Measurements from ENCODE around the gene BTK. TPM values are rescaled to one million over a fixed set of nuclear protein-coding genes. Genes with fewer than 3 reads are reported as not detected.

The BTK gene
- total RNA-seq, 1 experiment from 2014 or later, result not detected

GRCh38 chrX:101370888-101371504 lies 15.0 kb downstream of the BTK start:
- Histone ChIP-seq H3K79me2 (ENCODE audit: low read length) (no peaks in the 10 kb centered on the region), H3K27me3 (ENCODE audit: low read length) (peaks cover 5% of the 10 kb centered on the region; the same call in 1 of the 2 replicates), H3K9me2 (replicated peaks; ENCODE audit: low read length) (no peaks in the 10 kb centered on the region), H3F3A (ENCODE audit: low read length, unreplicated experiment) (no peaks in the 10 kb centered on the region), H3K9ac (ENCODE audit: low read length) (no peak overlapping the region), H2AFZ (ENCODE audit: low read length) (no peak overlapping the region), H3K4me3 (ENCODE audit: low read length) (no peak overlapping the region), H3K9me3 (ENCODE audit: low read length) (no peaks in the 10 kb centered on the region), H3K36me3 (ENCODE audit: low read depth, low read length) (no peaks in the 10 kb centered on the region), H3K4me1 (ENCODE audit: insufficient read depth, low read length) (no peaks in the 10 kb centered on the region), H4K20me1 (ENCODE audit: low read length) (no peaks in the 10 kb centered on the region), H3K4me2 (ENCODE audit: low read length) (no peak overlapping the region), H3K27ac (ENCODE audit: low read length) (no peak overlapping the region)
- ChIA-PET POLR2A (ENCODE audit: unreplicated experiment) (no interaction called here), CTCF (no interaction called here)
- intact Hi-C loops (cut with micrococcal nuclease), result no loop called here
- ATAC-seq (no peak), DNase-seq (no peak)
- TF ChIP-seq CTCF (conservative IDR thresholded peaks at IDR 0.05; ENCODE audit: low read depth, low read length) (no peak), EZH2 (IDR thresholded peaks at IDR 0.05; ENCODE audit: low read length, unreplicated experiment) (no peak), EZH2phosphoT487 (IDR thresholded peaks at IDR 0.05; ENCODE audit: borderline replicate concordance, low read length) (no peak)
- BruUV-seq (replicated peaks), result no TSS peak

- Histone ChIP-seq H3K36me3 (ENCODE audit: low read depth, low read length) (no peaks in the 10 kb centered on the region), H3K4me3 (ENCODE audit: low read length) (no peak overlapping the region), H3K79me2 (ENCODE audit: low read length) (no peaks in the 10 kb centered on the region), H4K20me1 (ENCODE audit: low read length) (no peaks in the 10 kb centered on the region), H3K27ac (ENCODE audit: low read length) (no peak overlapping the region), H3K4me2 (ENCODE audit: low read length) (no peak overlapping the region), H3K9me2 (replicated peaks; ENCODE audit: low read length) (no peaks in the 10 kb centered on the region), H3K9ac (ENCODE audit: low read length) (no peak overlapping the region), H2AFZ (ENCODE audit: low read length) (no peak overlapping the region), H3K9me3 (ENCODE audit: low read length) (no peaks in the 10 kb centered on the region), H3K27me3 (ENCODE audit: low read length) (peaks cover 5% of the 10 kb centered on the region; the same call in 1 of the 2 replicates), H3F3A (ENCODE audit: low read length, unreplicated experiment) (no peaks in the 10 kb centered on the region), H3K4me1 (ENCODE audit: insufficient read depth, low read length) (no peaks in the 10 kb centered on the region)
- DNase-seq, result no peak
- POLR2A ChIA-PET (ENCODE audit: unreplicated experiment), result no interaction called here
- no TSS peak for BruUV-seq (replicated peaks)
- no peak for TF ChIP-seq CTCF (conservative IDR thresholded peaks at IDR 0.05; ENCODE audit: low read depth, low read length)
- no peak for TF ChIP-seq EZH2phosphoT487 (IDR thresholded peaks at IDR 0.05; ENCODE audit: borderline replicate concordance, low read length)
- TF ChIP-seq EZH2 (IDR thresholded peaks at IDR 0.05; ENCODE audit: low read length, unreplicated experiment), result no peak
- no peak for ATAC-seq
- intact Hi-C loops (cut with micrococcal nuclease), result no loop called here
- CTCF ChIA-PET, result no interaction called here
Measured at GRCh38 chrX:101369687-101370086, 16.3 kb downstream of the BTK start.

- no peaks in the 10 kb centered on the region for H3K9me3 ChIP-seq (ENCODE audit: low read length)
- peaks cover 5% of the 10 kb centered on the region; the same call in 1 of the 2 replicates for H3K27me3 ChIP-seq (ENCODE audit: low read length)
- no peaks in the 10 kb centered on the region for H3K9me2 ChIP-seq (replicated peaks; ENCODE audit: low read length)
- H3K36me3 ChIP-seq (ENCODE audit: low read depth, low read length), result no peaks in the 10 kb centered on the region
- H3K27ac ChIP-seq (ENCODE audit: low read length), result no peak overlapping the region
- no peaks in the 10 kb centered on the region for H3K79me2 ChIP-seq (ENCODE audit: low read length)
- no peaks in the 10 kb centered on the region for H4K20me1 ChIP-seq (ENCODE audit: low read length)
- no peaks in the 10 kb centered on the region for H3F3A ChIP-seq (ENCODE audit: low read length, unreplicated experiment)
- intact Hi-C loops (cut with micrococcal nuclease), result no loop called here
- no peak overlapping the region for H2AFZ ChIP-seq (ENCODE audit: low read length)
- ChIA-PET CTCF (no interaction called here), POLR2A (ENCODE audit: unreplicated experiment) (no interaction called here)
- H3K4me3 ChIP-seq (ENCODE audit: low read length), result no peak overlapping the region
- ATAC-seq (no peak), DNase-seq (no peak)
- no peak overlapping the region for H3K4me2 ChIP-seq (ENCODE audit: low read length)
- no TSS peak for BruUV-seq (replicated peaks)
- H3K4me1 ChIP-seq (ENCODE audit: insufficient read depth, low read length), result no peaks in the 10 kb centered on the region
- TF ChIP-seq CTCF (conservative IDR thresholded peaks at IDR 0.05; ENCODE audit: low read depth, low read length) (no peak), EZH2 (IDR thresholded peaks at IDR 0.05; ENCODE audit: low read length, unreplicated experiment) (no peak), EZH2phosphoT487 (IDR thresholded peaks at IDR 0.05; ENCODE audit: borderline replicate concordance, low read length) (no peak)
- H3K9ac ChIP-seq (ENCODE audit: low read length), result no peak overlapping the region
Measured at GRCh38 chrX:101368800-101369199, 17.2 kb downstream of the BTK start.

Data from PC-3 (cell line).